ENCODE results near the gene ZNF587B.
A peak's percentile ranks its signal among the peaks of the same experiment; 100 is the strongest.
"Not testable (repeated sequence)": the region's sequence is repeated elsewhere in the genome, so short reads cannot be mapped to it uniquely, and the experiment has no call there.

Gene ZNF587B

DNA sequence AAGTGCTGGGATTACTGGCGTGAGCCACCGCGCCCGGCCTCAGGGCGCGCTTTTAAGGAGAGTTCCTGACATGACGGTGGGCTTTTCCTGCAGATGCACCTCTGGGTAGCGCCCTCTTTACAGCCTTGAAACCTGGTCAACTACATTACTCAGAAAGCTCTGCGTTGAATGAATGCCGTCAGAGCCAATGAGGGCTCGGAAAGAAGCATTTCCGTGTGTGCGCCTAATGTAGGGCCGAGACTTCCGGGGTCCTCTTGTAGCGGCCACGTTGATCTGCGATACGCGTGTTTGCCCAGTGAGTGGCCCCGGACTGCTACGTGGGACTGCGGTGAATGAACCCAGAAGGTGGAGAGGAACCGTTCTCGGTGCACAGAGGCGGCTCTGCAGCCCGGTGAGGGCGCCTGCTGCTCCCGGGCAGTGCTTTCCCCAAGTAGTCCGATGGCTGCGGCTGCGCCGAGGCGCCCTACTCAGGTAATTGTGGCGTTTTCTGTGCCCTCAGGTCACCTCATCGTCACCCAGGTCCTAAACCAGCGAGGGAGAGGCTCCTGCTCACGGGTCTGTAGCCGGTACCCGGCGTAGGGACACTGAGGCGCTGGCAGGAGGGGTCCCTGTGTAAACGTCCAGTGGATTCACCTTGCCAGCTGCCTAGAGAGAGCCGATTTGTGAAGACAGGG, 10.5 kb upstream of the ZNF587B start:
- peak; percentile 96 for DNase-seq (ENCODE audit: low spot score)

DNA sequence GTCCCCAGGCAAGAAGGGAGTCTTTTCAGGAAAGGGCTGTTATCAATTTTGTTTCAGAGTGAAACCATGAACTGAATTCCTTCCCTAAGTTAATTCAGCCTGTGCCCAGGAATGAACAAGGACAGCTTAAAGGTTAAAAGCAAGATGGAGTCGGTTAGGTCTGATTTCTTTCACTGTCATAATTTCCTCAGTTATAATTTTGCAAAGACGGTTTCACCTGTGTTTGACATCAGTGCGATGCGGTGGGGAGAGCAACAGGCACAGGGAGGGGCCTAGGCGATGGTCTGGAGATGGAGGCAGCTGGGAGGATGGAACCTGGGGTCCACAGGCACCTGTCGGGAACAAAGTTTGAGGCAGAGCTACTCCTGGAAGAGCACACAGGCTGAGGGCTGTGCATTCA, 9.5 kb upstream of the ZNF587B start:
- no peak for DNase-seq (ENCODE audit: low spot score)

DNA sequence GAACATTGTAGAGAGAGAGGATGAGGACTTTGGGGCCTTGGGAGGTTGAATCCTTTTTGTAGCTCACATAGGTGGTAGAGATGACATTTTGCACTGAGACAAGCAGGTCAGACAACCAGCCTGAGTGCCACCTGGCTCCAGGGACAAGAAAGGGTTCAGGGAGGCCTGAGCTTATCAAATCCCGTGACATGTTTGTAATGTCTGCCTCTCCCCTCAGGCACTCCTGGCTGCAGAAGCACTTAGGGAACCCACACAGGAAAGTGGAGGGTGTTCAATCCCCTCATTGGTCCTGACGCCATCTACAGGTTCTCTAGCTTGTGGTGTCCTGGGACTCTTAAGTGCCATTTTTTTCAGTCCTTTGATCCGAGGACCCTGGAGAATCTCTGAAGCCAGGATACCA, 9.0 kb upstream of the ZNF587B start:
- DNase-seq (ENCODE audit: low spot score) = not testable (repeated sequence)

DNA sequence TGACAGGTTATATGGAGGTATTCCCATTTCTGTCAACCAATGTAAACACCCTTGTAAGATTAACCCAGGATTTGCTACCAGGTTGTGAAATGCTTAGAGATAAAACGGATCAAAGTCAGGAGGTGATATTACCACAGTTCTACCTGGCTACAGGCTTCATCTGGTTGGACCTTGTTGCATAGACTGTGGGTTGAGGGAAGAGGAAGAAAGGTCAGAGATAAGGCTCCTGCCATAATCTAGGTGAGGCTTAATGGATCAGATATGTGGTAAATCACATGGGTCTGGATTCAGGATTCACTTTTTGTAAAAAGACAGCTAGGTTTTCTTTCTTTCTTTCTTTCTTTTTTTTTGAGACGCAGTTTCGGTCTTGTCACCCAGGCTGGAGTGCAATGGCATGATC, 8.6 kb upstream of the ZNF587B start:
- DNase-seq (ENCODE audit: low spot score) = not testable (repeated sequence)

DNA sequence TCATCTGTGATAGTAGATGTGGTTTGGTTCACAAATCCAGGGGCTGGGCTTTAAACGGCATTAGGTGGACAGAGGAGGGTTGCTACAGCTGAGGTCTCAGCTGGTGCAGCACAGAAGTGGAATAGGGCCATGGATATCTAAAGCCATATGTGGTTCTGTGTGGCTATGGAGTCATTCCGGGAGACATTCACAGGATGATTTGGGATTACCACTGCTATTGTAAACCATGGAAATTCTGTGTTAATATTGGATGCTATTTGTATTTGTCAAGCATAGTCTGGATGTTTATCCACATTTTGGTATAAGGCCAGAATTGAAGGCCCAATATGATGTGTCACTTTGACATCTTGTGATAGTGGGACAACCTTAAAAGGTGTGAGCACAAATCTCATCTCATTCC, 6.9 kb upstream of the ZNF587B start:
- not testable (repeated sequence) for DNase-seq (ENCODE audit: low spot score)

DNA sequence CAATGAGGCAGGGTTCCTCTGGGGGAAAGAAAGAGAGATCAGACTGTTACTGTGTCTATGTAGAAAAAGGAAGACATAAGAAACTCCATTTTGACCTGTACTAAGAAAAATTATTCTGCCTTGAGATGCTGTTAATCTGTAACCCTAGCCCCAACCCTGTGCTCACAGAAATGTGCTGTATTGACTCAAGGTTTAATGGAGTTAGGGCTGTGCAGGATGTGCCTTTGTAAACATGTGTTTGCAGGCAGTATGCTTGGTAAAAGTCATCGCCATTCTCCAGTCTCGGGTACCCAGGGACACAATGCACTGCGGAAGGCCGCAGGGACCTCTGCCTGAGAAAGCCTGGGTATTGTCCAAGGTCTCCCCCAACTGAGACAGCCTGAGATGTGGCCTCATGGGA, 6.5 kb upstream of the ZNF587B start:
- not testable (repeated sequence) for DNase-seq (ENCODE audit: low spot score)

DNA sequence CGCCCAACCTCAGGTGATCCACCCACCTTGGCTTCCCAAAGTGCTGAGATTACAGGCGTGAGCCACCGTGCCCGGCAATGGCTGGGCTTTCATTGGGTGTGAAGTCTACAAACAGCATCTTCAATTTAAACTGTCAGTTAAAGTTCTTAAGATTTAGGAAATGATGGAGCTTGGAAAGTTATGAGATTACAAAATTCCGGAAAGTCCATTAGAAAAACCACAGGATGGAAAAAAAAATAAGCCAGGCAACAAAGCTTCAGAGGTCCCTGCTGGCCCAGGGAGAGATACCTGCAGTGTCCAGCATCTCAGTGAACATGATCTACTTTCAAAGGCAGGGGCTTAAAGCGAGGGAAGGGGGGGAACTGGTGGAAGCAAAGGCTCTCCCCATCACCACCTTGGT, 4.6 kb upstream of the ZNF587B start:
- DNase-seq (ENCODE audit: low spot score) = no peak

DNA sequence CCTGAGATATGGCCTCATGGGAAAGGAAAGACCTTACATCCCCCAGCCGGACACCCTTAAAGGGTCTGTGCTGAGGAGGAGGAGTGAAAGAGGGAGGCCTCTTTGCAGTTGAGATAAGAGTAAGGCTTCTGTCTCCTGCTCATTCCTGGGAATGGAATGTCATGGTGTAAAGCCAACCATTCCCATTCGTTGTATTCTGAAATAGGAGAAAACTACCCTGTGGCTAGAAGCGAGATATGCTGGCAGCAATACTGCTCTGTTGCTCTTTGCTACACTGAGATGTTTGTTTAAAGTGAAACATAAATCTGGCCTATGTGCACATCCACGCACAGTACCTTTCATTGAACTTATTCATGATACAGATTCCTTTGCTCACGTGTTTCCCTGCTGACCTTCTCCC, 783 bp upstream of the ZNF587B start:
- no peak for DNase-seq (ENCODE audit: low spot score)

DNA sequence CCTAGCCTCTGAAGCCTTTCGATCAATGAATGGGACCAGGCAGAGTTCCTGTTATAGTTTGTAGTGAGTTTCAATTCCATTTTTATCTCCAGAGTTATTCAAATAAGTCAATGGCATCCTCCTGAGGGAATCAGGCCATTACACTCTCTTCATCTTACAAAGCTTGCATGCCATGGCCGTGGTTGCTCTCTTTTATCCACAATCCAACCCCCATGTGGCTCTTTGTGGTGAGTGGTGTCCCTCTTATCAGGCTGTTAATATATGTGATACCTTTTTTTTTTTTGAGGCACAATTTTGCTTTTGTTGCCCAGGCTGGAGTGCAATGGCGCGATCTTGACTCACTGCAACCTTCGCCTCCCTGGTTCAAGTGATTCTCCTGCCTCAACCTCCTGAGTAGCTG, 6.9 kb downstream of the ZNF587B start:
- not testable (repeated sequence) for DNase-seq (ENCODE audit: low spot score)

DNA sequence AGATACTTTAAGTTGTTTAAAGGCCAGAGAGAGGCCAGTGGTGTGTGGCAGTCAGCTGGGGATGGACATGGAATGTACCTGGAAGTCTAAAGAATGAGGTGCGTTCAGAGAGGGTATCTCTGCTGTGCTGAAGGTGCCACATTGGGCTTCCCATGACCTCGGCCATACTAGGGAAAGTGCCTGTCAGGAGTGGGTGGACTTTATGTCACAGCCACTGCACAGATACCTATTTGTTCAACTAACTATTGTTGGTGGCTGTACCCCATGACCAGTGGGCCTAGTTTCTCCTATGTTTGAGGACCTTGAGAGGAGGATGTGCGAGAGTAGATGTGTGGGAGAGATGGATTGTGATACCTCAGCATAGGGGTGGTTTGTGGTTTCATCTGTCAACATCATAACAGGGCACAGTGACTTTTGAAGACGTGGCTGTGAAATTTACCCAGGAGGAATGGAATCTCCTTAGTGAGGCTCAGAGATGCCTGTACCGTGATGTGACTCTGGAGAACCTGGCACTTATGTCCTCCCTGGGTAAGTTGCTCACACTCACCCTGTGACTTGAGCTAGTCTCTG, 8.6 kb downstream of the ZNF587B start:
- DNase-seq (ENCODE audit: low spot score) = not testable (repeated sequence)

DNA sequence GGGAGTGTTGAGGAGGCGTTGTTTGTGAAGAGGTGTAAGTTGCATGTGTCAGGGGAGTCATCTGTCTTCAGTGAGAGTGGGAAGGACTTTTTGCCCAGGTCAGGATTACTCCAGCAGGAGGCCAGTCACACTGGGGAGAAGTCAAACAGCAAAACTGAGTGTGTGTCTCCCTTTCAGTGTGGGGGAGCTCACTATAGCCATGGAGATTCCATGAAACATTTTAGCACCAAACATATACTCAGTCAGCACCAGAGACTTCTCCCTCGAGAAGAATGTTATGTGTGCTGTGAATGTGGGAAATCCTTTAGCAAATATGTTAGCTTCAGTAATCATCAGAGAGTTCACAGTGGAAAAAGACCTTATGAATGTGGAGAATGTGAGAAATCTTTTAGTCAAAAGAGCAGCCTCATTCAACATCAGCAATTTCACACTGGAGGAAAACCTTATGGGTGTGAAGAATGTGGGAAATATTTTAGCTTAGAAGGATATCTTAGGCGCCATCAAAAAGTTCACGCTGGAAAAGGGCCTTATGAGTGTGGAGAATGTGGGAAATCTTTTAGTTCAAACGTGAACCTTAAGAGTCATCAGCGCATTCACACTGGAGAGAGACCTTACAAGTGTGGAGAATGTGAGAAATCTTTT, 11.1 kb downstream of the ZNF587B start:
- DNase-seq (ENCODE audit: low spot score) = no peak

DNA sequence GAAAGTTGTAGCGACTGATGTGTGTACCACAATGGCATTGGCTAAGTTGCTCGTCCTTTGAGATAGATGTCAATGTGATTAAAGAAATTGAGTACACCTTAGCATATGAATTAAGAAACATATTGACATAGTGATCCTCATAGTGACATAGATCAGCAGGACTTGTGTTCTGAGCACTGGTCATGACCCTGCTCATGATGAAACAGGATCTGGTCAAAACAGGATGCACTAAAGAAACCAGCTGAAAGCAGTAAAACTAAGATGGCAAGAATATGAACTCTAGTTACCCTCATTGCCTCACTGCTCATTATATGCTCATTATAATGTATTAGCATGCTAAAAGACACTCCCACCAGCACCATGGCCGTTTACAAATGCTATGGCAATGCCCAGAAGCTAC, 17.1 kb downstream of the ZNF587B start:
- not testable (repeated sequence) for DNase-seq (ENCODE audit: low spot score)

DNA sequence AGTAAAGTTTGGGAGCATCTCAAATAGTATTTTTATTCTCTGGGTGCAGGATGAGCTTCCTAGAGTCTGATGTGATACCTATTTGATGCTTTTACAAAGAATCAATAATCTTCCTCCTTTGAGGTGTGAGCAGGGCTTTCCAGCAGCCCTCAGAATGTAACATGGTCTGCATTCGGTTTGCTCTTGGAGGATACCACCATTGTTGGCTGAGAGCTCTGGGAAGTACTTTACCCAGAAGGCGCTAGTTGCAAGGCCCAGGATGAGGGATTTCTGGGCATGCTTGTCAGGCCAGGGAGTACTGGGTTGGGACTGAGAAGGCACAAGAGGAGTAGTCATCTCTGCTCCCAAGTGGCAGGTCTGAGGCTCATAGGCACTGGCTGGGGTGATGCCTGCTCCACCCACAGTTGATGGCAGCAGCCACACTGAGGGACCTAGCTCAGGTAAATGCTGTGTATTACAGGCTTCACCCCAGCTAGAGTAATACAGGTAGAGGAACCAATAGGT, 19.1 kb downstream of the ZNF587B start:
- peak; percentile 30 for DNase-seq (ENCODE audit: low spot score)

DNA sequence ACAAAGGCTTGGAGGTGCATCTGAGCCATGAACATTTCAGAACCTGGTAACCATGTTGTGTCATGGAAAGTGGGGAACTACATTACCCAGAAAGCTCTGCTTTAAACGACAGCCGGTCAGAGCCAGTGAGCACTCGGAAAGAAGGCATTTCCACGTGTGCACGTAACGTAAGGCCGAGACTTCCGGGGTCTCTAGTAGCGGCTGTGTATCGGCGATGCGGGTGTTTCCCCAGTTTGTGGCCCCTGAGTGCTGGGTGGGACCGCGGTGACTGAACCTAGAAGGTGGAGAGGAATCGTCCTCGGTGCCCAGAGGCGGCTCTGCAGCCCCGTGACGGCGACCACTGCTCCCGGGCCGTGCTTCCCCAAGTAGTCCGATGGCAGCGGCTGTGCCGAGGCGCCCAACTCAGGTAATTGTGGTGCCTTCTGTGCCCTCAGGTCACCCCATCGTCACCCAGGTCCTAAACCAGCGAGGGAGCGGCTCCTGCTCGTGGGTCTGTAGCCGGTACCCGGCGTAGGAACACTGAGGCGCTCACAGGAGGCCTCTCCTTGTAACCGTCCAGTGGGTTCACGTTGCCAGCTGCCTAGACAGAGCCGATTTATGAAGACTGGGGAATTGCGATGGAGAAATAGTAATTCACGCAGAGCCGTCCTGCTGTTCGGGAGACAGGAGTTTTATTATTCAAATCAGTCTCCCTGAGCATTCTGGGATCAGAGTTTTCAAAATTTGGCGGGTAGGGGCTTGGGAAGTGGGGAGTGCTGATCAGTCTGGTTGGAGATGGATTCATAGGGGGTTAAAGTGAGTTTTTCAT, 19.8 kb downstream of the ZNF587B start, which contains the start of gene ZNF587:
TSS of gene ZNF587 (plus strand) at position 194 of the 808 bp plus-strand sequence. CDS start at position 374, 180 bp downstream.
- DNase-seq (ENCODE audit: low spot score) = peak; percentile 89

DNA sequence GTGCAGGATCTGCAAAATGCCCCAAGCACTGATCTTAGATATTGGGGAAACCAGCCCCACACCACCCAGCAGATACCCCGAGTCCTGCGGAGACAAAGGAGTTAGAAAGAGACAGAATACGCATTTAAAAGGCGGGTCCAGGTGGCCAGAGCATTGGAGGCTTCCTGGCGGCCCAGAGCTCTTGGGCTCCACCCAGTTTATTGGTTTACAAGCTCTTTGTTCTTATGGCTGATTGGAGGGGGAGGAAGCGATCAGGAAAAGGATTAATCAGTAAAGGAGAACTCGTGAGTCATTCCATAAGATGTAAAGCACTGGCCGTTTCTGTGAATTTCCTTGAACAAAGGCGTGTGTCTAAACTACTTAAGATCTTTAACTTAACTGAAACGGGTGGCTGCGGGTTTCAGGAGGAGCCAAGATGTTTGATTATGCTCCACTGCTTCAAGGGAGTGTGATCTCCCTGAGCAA, 20.5 kb downstream of the ZNF587B start:
- DNase-seq (ENCODE audit: low spot score) = peak; percentile 47

DNA sequence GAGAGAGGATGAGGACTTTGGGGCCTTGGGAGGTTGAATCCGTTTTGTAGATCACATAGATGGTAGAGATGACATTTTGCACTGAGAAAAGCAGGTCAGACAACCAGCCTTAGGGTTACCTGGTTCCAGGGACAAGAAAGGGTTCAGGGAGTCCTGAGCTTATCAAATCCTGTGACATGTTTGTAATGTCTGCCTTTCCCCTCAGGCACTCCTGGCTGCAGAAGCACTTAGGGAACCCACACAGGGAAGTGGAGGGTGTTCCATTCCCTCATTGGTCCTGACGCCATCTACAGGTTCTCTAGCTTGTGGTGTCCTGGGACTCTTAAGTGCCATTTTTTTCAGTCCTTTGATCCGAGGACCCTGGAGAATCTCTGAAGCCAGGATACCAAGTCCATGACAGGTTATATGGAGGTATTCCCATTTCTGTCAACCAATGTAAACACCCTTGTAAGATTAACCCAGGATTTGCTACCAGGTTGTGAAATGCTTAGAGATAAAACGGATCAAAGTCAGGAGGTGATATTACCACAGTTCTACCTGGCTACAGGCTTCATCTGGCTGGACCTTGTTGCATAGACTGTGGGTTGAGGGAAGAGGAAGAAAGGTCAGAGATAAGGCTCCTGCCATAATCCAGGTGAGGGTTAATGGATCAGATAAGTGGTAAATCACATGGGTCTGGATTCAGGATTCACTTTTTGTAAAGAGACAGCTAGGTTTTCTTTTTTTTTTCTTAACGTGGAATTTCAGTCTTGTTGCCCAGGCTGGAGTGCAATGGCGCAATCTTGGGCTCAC, 21.9 kb downstream of the ZNF587B start:
- not testable (repeated sequence) for DNase-seq (ENCODE audit: low spot score)

DNA sequence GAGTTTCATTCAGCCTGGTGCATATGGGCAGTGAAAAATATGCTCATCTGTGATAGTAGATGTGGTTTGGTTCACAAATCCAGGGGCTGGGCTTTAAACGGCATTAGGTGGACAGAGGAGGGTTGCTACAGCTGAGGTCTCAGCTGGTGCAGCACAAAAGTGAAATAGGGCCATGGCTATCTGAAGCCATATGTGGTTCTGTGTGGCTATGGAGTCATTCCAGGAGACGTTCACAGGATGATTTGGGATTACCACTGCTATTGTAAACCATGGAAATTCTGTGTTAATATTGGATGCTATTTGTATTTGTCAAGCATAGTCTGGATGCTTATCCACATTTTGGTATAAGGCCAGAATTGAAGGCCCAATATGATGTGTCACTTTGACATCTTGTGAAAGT, 24.0 kb downstream of the ZNF587B start:
- DNase-seq (ENCODE audit: low spot score) = not testable (repeated sequence)

DNA sequence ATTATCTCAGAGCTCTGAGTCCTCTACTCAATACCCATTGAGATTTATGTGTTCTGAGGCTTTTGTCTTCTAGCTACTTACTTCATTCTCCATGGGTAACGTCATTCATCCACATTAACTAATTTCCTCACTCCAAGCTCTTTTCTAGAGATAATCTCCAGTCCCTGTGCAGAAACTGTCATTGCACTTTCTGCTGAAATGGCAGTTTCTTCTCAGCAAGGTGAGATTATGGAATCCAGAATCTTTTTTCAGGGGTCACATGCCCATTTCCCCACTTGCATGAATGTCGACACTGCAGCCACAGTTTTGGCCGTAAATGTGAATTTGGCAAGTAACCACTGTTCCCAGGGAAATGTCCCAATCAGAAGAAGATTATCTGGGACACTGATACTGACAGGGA, 32.3 kb downstream of the ZNF587B start:
- DNase-seq (ENCODE audit: low spot score) = not testable (repeated sequence)

DNA sequence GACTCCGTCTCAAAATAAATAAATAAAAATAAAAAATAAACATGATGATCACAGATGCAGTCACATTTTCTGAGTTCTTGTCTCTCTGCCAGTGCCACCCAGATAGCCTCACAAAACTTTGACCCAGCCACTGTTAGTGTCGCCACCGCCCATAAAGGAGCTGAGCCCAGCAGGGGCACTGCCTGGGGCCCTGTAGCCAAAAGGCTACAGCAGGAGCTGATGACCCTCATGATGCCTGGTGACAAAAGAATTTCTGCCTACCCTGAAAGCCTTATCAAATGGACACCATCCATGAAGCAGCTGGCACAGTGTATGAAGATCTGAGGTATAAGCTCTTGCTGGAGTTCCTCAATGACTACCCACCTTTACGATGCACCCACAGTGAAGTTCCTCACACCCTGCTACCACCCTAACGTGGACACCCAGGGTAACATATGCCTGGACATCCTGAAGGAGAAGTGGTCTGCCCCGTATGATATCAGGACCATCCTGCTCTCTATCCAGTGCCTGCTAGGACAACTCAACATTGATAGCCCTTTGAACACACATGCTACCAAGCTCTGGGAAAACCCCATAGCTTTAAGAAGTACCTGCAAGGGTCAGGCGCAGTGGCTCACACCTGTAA, 37.9 kb downstream of the ZNF587B start:
- DNase-seq (ENCODE audit: low spot score) = no peak

DNA sequence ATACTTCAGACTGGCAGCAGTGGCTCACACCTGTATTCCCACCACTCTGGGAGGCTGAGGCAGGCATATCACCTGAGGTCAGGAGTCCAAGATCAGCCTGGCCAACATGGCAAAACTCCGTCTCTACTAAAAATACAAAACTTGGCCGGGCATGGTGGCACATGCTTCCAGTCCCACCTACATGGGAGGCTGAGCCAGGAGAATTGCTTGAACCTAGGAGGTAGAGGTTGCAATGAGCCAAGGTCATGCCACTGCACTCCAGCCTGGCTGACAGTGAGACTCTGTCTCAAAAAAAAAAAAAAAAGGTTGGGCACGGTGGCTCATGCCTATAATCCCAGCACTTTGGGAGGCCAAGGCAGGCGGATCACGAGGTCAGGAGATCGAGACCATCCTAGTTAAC, 39.6 kb downstream of the ZNF587B start:
- not testable (repeated sequence) for DNase-seq (ENCODE audit: low spot score)

DNA sequence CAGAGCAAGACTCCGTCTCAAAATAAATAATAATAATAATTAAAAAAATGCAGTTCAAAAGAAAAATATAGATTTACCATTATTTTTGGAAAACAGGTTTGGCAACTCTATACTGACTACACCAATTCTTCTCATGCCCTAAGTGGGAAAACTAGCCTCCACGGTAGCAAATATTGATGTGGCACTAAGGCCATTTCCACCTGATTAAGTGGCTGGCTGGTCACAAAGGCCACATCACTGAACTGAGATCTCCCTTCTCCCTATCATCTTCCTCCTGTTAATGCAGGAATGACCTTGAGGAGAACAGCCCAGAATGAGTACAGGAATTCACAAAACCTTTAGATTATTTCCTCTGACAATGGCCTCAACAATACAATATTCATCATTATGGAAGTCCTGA, 40.1 kb downstream of the ZNF587B start:
- DNase-seq (ENCODE audit: low spot score) = no peak

All from RKO (cell line).